CD4-positive, alpha-beta T cell treated with Interleukin-15 for 4 hours (primary cell): ENCODE data around the gene RBBP5.

Experiments used
- DNase-seq: peaks from one replicate; pipeline ENCODE4 v3.0.0-alpha.2; 2020; ENCODE audit warnings: low spot score

Gene RBBP5

GRCh38 chr1:205074084-205074483 lies 47.7 kb downstream of the RBBP5 start:
- no peak for DNase-seq

- DNase-seq: no peak
These were observed 48.3 kb downstream of the RBBP5 start for GRCh38 chr1:205073511-205073910.

GRCh38 chr1:205072881-205073280 lies 48.9 kb downstream of the RBBP5 start:
- DNase-seq: no peak

GRCh38 chr1:205072286-205072685 lies 49.5 kb downstream of the RBBP5 start:
- DNase-seq: no peak

GRCh38 chr1:205071801-205072200 lies 50.0 kb downstream of the RBBP5 start:
- DNase-seq: no peak

- DNase-seq: no peak
These were observed 50.8 kb downstream of the RBBP5 start for GRCh38 chr1:205071028-205071409.

GRCh38 chr1:205069371-205070125 lies 52.2 kb downstream of the RBBP5 start:
- DNase-seq: no peak

GRCh38 chr1:205068457-205069040 lies 53.2 kb downstream of the RBBP5 start:
- no peak for DNase-seq

GRCh38 chr1:205068001-205068400 lies 53.8 kb downstream of the RBBP5 start:
- no peak for DNase-seq

GRCh38 chr1:205067031-205067430 lies 54.7 kb downstream of the RBBP5 start:
- DNase-seq: no peak

- DNase-seq: no peak
These were observed 55.5 kb downstream of the RBBP5 start for GRCh38 chr1:205066141-205066818.

- no peak for DNase-seq
These were observed 56.1 kb downstream of the RBBP5 start for GRCh38 chr1:205065666-205066065.

GRCh38 chr1:205064741-205065316 lies 56.9 kb downstream of the RBBP5 start:
- DNase-seq: no peak

GRCh38 chr1:205064301-205064700 lies 57.5 kb downstream of the RBBP5 start:
- DNase-seq: no peak

GRCh38 chr1:205062895-205063294 lies 58.9 kb downstream of the RBBP5 start:
- DNase-seq: no peak

GRCh38 chr1:205062319-205062718 lies 59.5 kb downstream of the RBBP5 start:
- no peak for DNase-seq

GRCh38 chr1:205061665-205062069 lies 60.1 kb downstream of the RBBP5 start:
- DNase-seq: peak; percentile 45

GRCh38 chr1:205061227-205061626 lies 60.6 kb downstream of the RBBP5 start:
- DNase-seq: no peak

GRCh38 chr1:205060746-205061145 lies 61.0 kb downstream of the RBBP5 start:
- DNase-seq: no peak

- no peak for DNase-seq
These were observed 62.1 kb downstream of the RBBP5 start for GRCh38 chr1:205059660-205060059.

- no peak for DNase-seq
These were observed 62.9 kb downstream of the RBBP5 start for GRCh38 chr1:205058853-205059252.

GRCh38 chr1:205057808-205058575 lies 63.8 kb downstream of the RBBP5 start:
- DNase-seq: no peak
